A673 (cell line): ENCODE data around the gene FSIP1. TPM values are rescaled to one million over a fixed set of nuclear protein-coding genes. Genes with fewer than 3 reads are reported as not detected.

ENCODE experiments used
- BruUV-seq: library from RNA; stranded (reverse); fragments of 400-500 nt; replicated peaks from 2 replicates; lab custom pipeline; 2021; lab: Mats Ljungman, UMichigan
- CTCF ChIA-PET: fragments of 300-600 bp; sonication (Branson Sonifier 250); formaldehyde crosslinking; loops from one replicate; lab custom pipeline; 2022; ENCODE audit warnings: antibody characterized with exemption; lab: Charles Lee
- POLR2A ChIA-PET: fragments of 300-600 bp; sonication (Branson Sonifier 250); formaldehyde crosslinking; loops from one replicate; lab custom pipeline; 2022; ENCODE audit warnings: antibody characterized with exemption; ENCODE audit not compliant: low non-redundant PET; lab: Charles Lee
- DNase-seq: peaks from one replicate; pipeline ENCODE4 v3.0.0-alpha.2; 2015; ENCODE audit warnings: low spot score
- H3K27ac ChIP-seq: fragments of 200-600 bp; sonication (generic); 2 replicates; pipeline ENCODE4 v1.5.1; 2016; ENCODE audit warnings: mixed run types, low read depth, mild to moderate bottlenecking, mixed read lengths, antibody characterized with exemption, low read length; ENCODE audit not compliant: poor library complexity, severe bottlenecking
- H3K27me3 ChIP-seq: fragments of 200-600 bp; sonication (generic); replicated peaks from 2 replicates; pipeline ENCODE4 v1.6.1; 2017; ENCODE audit warnings: mixed run types, low read depth, mild to moderate bottlenecking, mixed read lengths, antibody characterized with exemption, low read length; ENCODE audit not compliant: insufficient read depth, poor library complexity
- H3K36me3 ChIP-seq: fragments of 200-600 bp; sonication (generic); 2 replicates; pipeline ENCODE4 v1.6.1; 2016; ENCODE audit warnings: mixed run types, mild to moderate bottlenecking, mixed read lengths, antibody characterized with exemption, low read length; ENCODE audit not compliant: insufficient read depth, poor library complexity, severe bottlenecking
- H3K4me1 ChIP-seq: fragments of 200-600 bp; sonication (generic); 2 replicates; pipeline ENCODE4 v1.6.1; 2017; ENCODE audit warnings: mixed run types, mild to moderate bottlenecking, mixed read lengths, antibody characterized with exemption, low read length; ENCODE audit not compliant: insufficient read depth, poor library complexity, severe bottlenecking
- H3K4me3 ChIP-seq: fragments of 200-600 bp; sonication (generic); 2 replicates; pipeline ENCODE4 v1.5.1; 2016; ENCODE audit warnings: low read depth, mixed run types, mild to moderate bottlenecking, mixed read lengths, low read length; ENCODE audit not compliant: poor library complexity, severe bottlenecking
- H3K9me3 ChIP-seq: fragments of 200-600 bp; sonication (generic); 2 replicates; pipeline ENCODE4 v1.6.1; 2016; ENCODE audit warnings: mixed run types, low read depth, mild to moderate bottlenecking, mixed read lengths, antibody characterized with exemption, low read length; ENCODE audit not compliant: poor library complexity, severe bottlenecking
- EZH2 ChIP-seq: fragments of 200-600 bp; sonication (generic); IDR thresholded peaks from 2 replicates; pipeline ENCODE4 v1.6.1; 2017; ENCODE audit warnings: borderline replicate concordance, low read depth, mild to moderate bottlenecking, mixed read lengths, antibody characterized with exemption, low read length; ENCODE audit not compliant: poor library complexity, severe bottlenecking
- intact Hi-C: fragments of 100-400 bp; cut with micrococcal nuclease; formaldehyde crosslinking; loops from one replicate; pipeline ENCODE4 v1.10.0; 2022; ENCODE audit not compliant: unreplicated experiment
- total RNA-seq: library from RNA; stranded (reverse); gene quantifications from 2 replicates; pipeline ENCODE4 v1.2.3, GENCODE V29; 2021
- TF ChIP-seq, protein P1 (sequence below): fragments of 300-800, 200-600 bp; sonication (generic); conservative IDR thresholded peaks from 2 replicates; pipeline ENCODE4 v1.5.1; 2017; ENCODE audit warnings: low read depth, mild to moderate bottlenecking, antibody characterized with exemption, low read length, moderate library complexity, mixed read lengths

The FSIP1 gene
- total RNA-seq, 1 experiment from 2014 or later, result 0.37 TPM

DNA sequence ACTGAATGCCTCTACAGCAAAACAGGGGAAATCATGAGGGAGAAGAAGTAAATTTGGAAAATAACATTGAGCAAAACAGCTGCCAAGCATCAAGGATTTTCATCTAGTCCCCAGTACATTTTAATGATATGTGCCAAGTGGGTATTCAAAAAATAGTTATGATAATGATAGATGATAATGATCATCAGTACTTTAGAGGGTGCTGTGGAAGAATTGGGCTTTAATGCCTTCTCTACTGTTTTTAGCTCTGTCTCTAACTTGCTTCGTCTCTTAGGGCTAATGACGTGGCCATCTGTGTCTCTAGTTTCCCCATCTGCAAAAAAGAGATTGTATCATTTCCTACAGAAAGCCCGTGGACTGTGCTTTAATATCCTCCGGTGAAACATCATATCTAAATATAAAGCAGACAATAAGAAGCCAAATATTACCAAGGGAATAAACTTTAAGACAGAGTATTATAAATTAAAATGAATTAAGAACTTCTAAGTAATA is 10.2 kb upstream of the FSIP1 start:
- DNase-seq, result no peak
- BruUV-seq, result no TSS peak
- H3K27me3 ChIP-seq, result no peaks in the 10 kb centered on the region
- no peak overlapping the region for H3K4me3 ChIP-seq
- CTCF ChIA-PET, result no interaction called here
- H3K4me1 ChIP-seq, result no peaks in the 10 kb centered on the region
- no peaks in the 10 kb centered on the region for H3K36me3 ChIP-seq
- POLR2A ChIA-PET, result no interaction called here
- TF ChIP-seq, protein P1, sequence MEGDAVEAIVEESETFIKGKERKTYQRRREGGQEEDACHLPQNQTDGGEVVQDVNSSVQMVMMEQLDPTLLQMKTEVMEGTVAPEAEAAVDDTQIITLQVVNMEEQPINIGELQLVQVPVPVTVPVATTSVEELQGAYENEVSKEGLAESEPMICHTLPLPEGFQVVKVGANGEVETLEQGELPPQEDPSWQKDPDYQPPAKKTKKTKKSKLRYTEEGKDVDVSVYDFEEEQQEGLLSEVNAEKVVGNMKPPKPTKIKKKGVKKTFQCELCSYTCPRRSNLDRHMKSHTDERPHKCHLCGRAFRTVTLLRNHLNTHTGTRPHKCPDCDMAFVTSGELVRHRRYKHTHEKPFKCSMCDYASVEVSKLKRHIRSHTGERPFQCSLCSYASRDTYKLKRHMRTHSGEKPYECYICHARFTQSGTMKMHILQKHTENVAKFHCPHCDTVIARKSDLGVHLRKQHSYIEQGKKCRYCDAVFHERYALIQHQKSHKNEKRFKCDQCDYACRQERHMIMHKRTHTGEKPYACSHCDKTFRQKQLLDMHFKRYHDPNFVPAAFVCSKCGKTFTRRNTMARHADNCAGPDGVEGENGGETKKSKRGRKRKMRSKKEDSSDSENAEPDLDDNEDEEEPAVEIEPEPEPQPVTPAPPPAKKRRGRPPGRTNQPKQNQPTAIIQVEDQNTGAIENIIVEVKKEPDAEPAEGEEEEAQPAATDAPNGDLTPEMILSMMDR, result no peak
- no peak for TF ChIP-seq EZH2
- no peaks in the 10 kb centered on the region for H3K9me3 ChIP-seq
- H3K27ac ChIP-seq, result no peak overlapping the region
- intact Hi-C loops, result no loop called here

DNA sequence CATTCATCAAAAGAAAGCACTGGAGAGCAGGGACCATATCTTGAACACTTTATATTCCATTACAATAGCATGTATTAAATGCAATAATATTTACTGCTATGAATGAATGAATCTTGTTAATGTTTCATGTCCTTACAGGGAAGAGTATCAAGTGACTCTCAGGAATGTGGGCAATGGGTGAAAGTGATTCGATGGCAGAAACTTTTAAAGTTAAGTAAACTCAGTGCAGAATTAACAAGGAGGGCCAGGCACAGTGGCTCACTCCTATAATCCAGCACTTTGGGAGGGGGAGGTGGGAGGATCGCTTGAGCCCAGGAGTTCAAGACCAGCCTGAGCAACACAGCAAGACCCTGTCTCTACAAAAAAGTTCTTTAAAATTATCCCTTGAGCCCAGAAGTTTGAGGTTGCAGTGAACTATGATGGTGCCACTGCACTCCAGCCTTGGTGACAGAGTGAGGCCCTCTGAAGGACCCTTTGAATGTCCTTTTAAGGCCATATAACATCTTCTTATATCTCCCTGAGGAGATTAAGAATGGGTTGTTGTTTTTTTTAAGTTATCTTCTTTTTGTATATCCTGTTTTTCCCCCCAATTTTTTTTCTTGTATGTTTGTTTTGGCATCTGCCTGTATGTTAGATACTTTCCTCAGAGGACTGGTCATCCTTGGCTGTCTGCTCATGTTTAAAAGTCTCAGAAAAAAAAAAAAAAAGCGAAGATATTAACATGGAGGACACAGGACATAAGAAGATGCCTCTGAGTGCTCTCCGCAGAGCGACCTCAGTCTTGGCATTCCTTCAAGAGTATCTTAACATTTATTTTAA is 9.6 kb upstream of the FSIP1 start:
- DNase-seq, result no peak
- Histone ChIP-seq H3K27me3 (no peaks in the 10 kb centered on the region), H3K36me3 (no peaks in the 10 kb centered on the region), H3K27ac (no peak overlapping the region), H3K9me3 (no peaks in the 10 kb centered on the region), H3K4me3 (no peak overlapping the region), H3K4me1 (no peaks in the 10 kb centered on the region)
- BruUV-seq, result no TSS peak
- intact Hi-C loops, result no loop called here
- ChIA-PET CTCF (no interaction called here), POLR2A (no interaction called here)
- TF ChIP-seq EZH2, result no peak
- TF ChIP-seq, protein P1, result no peak

DNA sequence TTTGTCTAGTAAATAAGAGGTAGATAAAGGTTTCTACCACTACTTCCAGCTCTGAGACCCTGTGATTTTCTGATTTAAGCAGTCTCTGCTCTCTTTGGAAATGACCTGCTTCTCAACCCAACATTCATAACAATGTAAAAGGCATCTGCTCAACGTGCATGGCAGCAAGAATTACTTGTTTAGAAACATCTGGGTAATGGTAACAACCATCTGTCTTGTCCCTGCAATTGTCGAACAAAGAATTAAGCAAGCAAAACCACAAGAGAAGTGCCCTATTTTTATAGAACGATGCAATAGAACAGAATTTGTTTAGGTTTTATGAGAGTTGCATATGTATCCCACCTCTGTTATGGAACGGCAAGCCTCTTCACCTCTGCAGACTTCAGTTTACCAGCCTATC is 7.1 kb upstream of the FSIP1 start:
- CTCF ChIA-PET, result no interaction called here
- no peak overlapping the region for H3K27ac ChIP-seq
- no TSS peak for BruUV-seq

More for the DNA sequence above, 7.1 kb upstream of the FSIP1 start:
- Histone ChIP-seq H3K36me3 (no peaks in the 10 kb centered on the region), H3K9me3 (no peaks in the 10 kb centered on the region), H3K4me3 (no peak overlapping the region), H3K27me3 (no peaks in the 10 kb centered on the region), H3K4me1 (no peaks in the 10 kb centered on the region)
- intact Hi-C loops, result loop anchor here (5.0 kb wide), 4 partner anchors 133 to 488 kb away; partner anchors contain the start of genes GPR176 and SRP14
- POLR2A ChIA-PET, result no interaction called here
- no peak for DNase-seq
- TF ChIP-seq, protein P1, result no peak
- no peak for TF ChIP-seq EZH2
